Lung (tissue), 12 donors: ENCODE results near the gene RSF1. TPM values are rescaled to one million over a fixed set of nuclear protein-coding genes. Genes with fewer than 3 reads are reported as not detected.

Experiments
- ATAC-seq: fragments of 200-7000 bp; cut with Tn5 transposase; one replicate; pipeline ENCODE4 v1.9.1; 2020; ENCODE audit warnings: moderate number of reproducible peaks; ENCODE audit not compliant: insufficient read depth, low FRiP score
- DNase-seq, 3 donors: peaks; one replicate each; pipeline ENCODE4 v3.0.0-alpha.2; 2013 to 2017
- H3K27ac ChIP-seq, 2 donors: one replicate each; pipeline ENCODE4 v1.5.1; 2013; ENCODE audit warnings: mild to moderate bottlenecking in 2 of 2, moderate library complexity in 2 of 2, control low read depth in 1 of 2, inconsistent platforms in 1 of 2, low read depth in 1 of 2, low read length in 1 of 2
- H3K27me3 ChIP-seq, 3 donors: one replicate each; pipeline ENCODE4 v1.5.1; 2013; ENCODE audit warnings: low read length in 2 of 3; ENCODE audit not compliant: control insufficient read depth in 3 of 3, insufficient read depth in 3 of 3
- H3K36me3 ChIP-seq, 4 donors: one replicate each; pipeline ENCODE4 v1.5.1; 2013; ENCODE audit warnings: low read length in 4 of 4, mild to moderate bottlenecking in 1 of 4, moderate library complexity in 1 of 4; ENCODE audit not compliant: control insufficient read depth in 4 of 4, insufficient read depth in 4 of 4
- H3K4me1 ChIP-seq, 5 donors: one replicate each; pipeline ENCODE4 v1.5.1; 2013; ENCODE audit warnings: low read length in 5 of 5, mild to moderate bottlenecking in 2 of 5, moderate library complexity in 1 of 5; ENCODE audit not compliant: control insufficient read depth in 5 of 5, insufficient read depth in 5 of 5
- H3K4me3 ChIP-seq: one replicate; pipeline ENCODE4 v1.5.1; 2013; ENCODE audit warnings: mild to moderate bottlenecking, control low read depth, moderate library complexity
- H3K9ac ChIP-seq, 2 donors: one replicate each; pipeline ENCODE4 v1.5.1; 2013; ENCODE audit warnings: low read length in 2 of 2, control low read depth in 1 of 2; ENCODE audit not compliant: insufficient read depth in 1 of 2
- H3K9me3 ChIP-seq, 4 donors: one replicate each; pipeline ENCODE4 v1.5.1; 2013; ENCODE audit warnings: low read length in 3 of 4, mild to moderate bottlenecking in 1 of 4, moderate library complexity in 1 of 4; ENCODE audit not compliant: control insufficient read depth in 4 of 4, insufficient read depth in 3 of 4
- CTCF ChIP-seq: IDR thresholded peaks from 2 replicates; pipeline ENCODE4 v1.5.1; 2012; ENCODE audit warnings: mild to moderate bottlenecking; ENCODE audit errors: control extremely low read depth, extremely low read depth
- WGBS, 2 donors: extraction: QIAGEN DNeasy Blood & Tissue Kit; methylation state at CpG; one replicate each; pipeline ENCODE4 v1.1.7; 2013; 5-methylcytosine and 5-hydroxymethylcytosine counted together
- polyA plus RNA-seq, 2 donors: library from polyadenylated mRNA; stranded (reverse); fragments of 200-250 nt; gene quantifications; one replicate each; pipeline ENCODE4 v1.2.1, GENCODE V29; 2013
- total RNA-seq, 2 donors: library from RNA; depleted of rRNA in 1 of 2; stranded (reverse); fragments of >200 nt in 1 of 2; gene quantifications; one replicate each; pipeline ENCODE4 v1.2.1, GENCODE V29; 2014 to 2021
- donor health status: control.
- donor health status: control.
- donor health status: Bipolar disorder and iron deficiency.
- donor health status: healthy.
- donor health status: DM: yes; HTN: yes; CAD: no.

The RSF1 gene
- total and polyA plus RNA-seq, 4 donors: 9.8 to 110 (median 29.2) TPM

- Histone ChIP-seq H3K36me3 (peaks cover 20 to 50% (median 27%) of the 10 kb centered on the region in 4 donors), H3K27me3 (no peaks in the 10 kb centered on the region), H3K4me1 (peaks cover 0 to 5% (median 0%) of the 10 kb centered on the region in 5 donors), H3K9me3 (no peaks in the 10 kb centered on the region), H3K9ac (no peak overlapping the region), H3K4me3 (no peak overlapping the region), H3K27ac (no peak overlapping the region)
- DNase-seq (no peak), ATAC-seq (peak; percentile 47)
- WGBS, 2 donors: 100% methylated on average over 1 of the region's 1 CpG
- no peak for TF ChIP-seq CTCF
Measured at GRCh38 chr11:77672264-77672663, 148.3 kb downstream of the RSF1 start.

GRCh38 chr11:77669848-77670511 is 150.5 kb downstream of the RSF1 start:
- Histone ChIP-seq H3K9ac (no peak overlapping the region), H3K36me3 (peaks cover 15 to 53% (median 24%) of the 10 kb centered on the region in 4 donors), H3K4me1 (peaks cover 0 to 5% (median 0%) of the 10 kb centered on the region in 5 donors), H3K27me3 (no peaks in the 10 kb centered on the region), H3K27ac (no peak overlapping the region), H3K9me3 (no peaks in the 10 kb centered on the region), H3K4me3 (no peak overlapping the region)
- 98% methylated on average over 2 of the region's 2 CpGs for WGBS, 2 donors
- no peak for DNase-seq
- ATAC-seq: no peak
- no peak for TF ChIP-seq CTCF

- no peak for DNase-seq
- H3K27me3 ChIP-seq: no peaks in the 10 kb centered on the region
- peak overlapping the region in 1 of 2 donors; percentile 68 for H3K27ac ChIP-seq
- peaks cover 0 to 5% (median 0%) of the 10 kb centered on the region in 5 donors for H3K4me1 ChIP-seq
- no peak for TF ChIP-seq CTCF
- no peak for ATAC-seq
- 91 to 99% methylated on average over 3 of the region's 3 CpGs for WGBS, 2 donors
- H3K4me3 ChIP-seq: no peak overlapping the region
- no peak overlapping the region for H3K9ac ChIP-seq
- H3K9me3 ChIP-seq: no peaks in the 10 kb centered on the region
- H3K36me3 ChIP-seq: peaks cover 16 to 44% (median 20%) of the 10 kb centered on the region in 4 donors
Measured at GRCh38 chr11:77668760-77669159, 151.8 kb downstream of the RSF1 start.
